Naive thymus-derived CD4-positive, alpha-beta T cell (primary cell): ENCODE data around the gene CAMK2A. TPM values are rescaled to one million over a fixed set of nuclear protein-coding genes. Genes with fewer than 3 reads are reported as not detected.

Experiments used
- ATAC-seq: fragments of 150-1000 bp; cut with Tn5 transposase; 2 replicates; pipeline ENCODE4 v1.10.0; 2021; ENCODE audit warnings: mild to moderate bottlenecking, moderate library complexity
- CTCF ChIA-PET: fragments of 350-600 bp; sonication (Branson Sonifier 250); formaldehyde crosslinking; loops from one replicate; lab custom pipeline; 2021; ENCODE audit warnings: antibody characterized with exemption; lab: Charles Lee
- POLR2A ChIA-PET: fragments of 350-600 bp; sonication (Branson Sonifier 250); formaldehyde crosslinking; loops from one replicate; lab custom pipeline; 2021; ENCODE audit warnings: antibody characterized with exemption, inconsistent platforms; lab: Charles Lee
- DNase-seq, 9 donors: peaks; one replicate each; pipeline versions ENCODE4 v3.0.0 to v3.0.0-alpha.2; 2020 to 2022; ENCODE audit warnings: mixed read lengths in 1 of 9
- H3K27ac ChIP-seq: one replicate; pipeline ENCODE4 v1.7.0; 2013; ENCODE audit warnings: mild to moderate bottlenecking, low read depth, low read length, moderate library complexity
- H3K27me3 ChIP-seq, 2 donors: one replicate each; pipeline ENCODE4 v1.7.0; 2013; ENCODE audit warnings: low read length in 2 of 2, mild to moderate bottlenecking in 2 of 2, moderate library complexity in 2 of 2; ENCODE audit not compliant: control insufficient read depth in 2 of 2, insufficient read depth in 2 of 2
- H3K36me3 ChIP-seq, 3 experiments: 1 replicate in 2 of 3; 2 replicates in 1 of 3; pipeline ENCODE4 v1.7.0; 2013; ENCODE audit warnings: low read length in 3 of 3, mild to moderate bottlenecking in 3 of 3, moderate library complexity in 1 of 3; ENCODE audit not compliant: insufficient read depth in 3 of 3, control insufficient read depth in 2 of 3
- H3K4me1 ChIP-seq, 2 donors: one replicate each; pipeline ENCODE4 v1.7.0; 2013; ENCODE audit warnings: low read length in 2 of 2, mild to moderate bottlenecking in 2 of 2, moderate library complexity in 1 of 2; ENCODE audit not compliant: control insufficient read depth in 2 of 2, insufficient read depth in 2 of 2
- H3K4me3 ChIP-seq: 2 replicates; pipeline ENCODE4 v1.7.0; 2013; ENCODE audit warnings: mild to moderate bottlenecking, low read length
- H3K9me3 ChIP-seq, 3 experiments: 1 replicate in 2 of 3; 2 replicates in 1 of 3; pipeline ENCODE4 v1.7.0; 2013; ENCODE audit warnings: low read length in 3 of 3; ENCODE audit not compliant: control insufficient read depth in 2 of 3
- H3K27ac Mint-ChIP-seq, 9 donors: one replicate each; pipeline ENCODE4 v1.8.0; 2020 to 2022; ENCODE audit warnings: mixed read lengths in 9 of 9, mild to moderate bottlenecking in 8 of 9, moderate library complexity in 5 of 9, inconsistent platforms in 2 of 9
- H3K27me3 Mint-ChIP-seq, 5 donors: one replicate each; pipeline ENCODE4 v1.8.0; 2021 to 2022; ENCODE audit warnings: mixed read lengths in 5 of 5, mild to moderate bottlenecking in 1 of 5
- H3K36me3 Mint-ChIP-seq, 5 donors: one replicate each; pipeline ENCODE4 v1.8.0; 2020 to 2022; ENCODE audit warnings: mixed read lengths in 5 of 5, mild to moderate bottlenecking in 3 of 5, inconsistent platforms in 1 of 5
- H3K4me1 Mint-ChIP-seq, 7 donors: one replicate each; pipeline ENCODE4 v1.8.0; 2020 to 2022; ENCODE audit warnings: mixed read lengths in 7 of 7, mild to moderate bottlenecking in 3 of 7, inconsistent platforms in 1 of 7
- H3K4me3 Mint-ChIP-seq, 10 donors: one replicate each; pipeline ENCODE4 v1.8.0; 2020 to 2022; ENCODE audit warnings: mild to moderate bottlenecking in 10 of 10, mixed read lengths in 10 of 10, moderate library complexity in 6 of 10, inconsistent platforms in 2 of 10
- H3K9me3 Mint-ChIP-seq, 11 donors: one replicate each; pipeline ENCODE4 v1.8.0; 2020 to 2022; ENCODE audit warnings: mixed read lengths in 11 of 11, mild to moderate bottlenecking in 4 of 11, inconsistent platforms in 1 of 11, moderate library complexity in 1 of 11
- intact Hi-C, 2 donors: fragments of 100-400 bp; cut with micrococcal nuclease; formaldehyde crosslinking; loops; one replicate each; pipeline ENCODE4 v1.15.1; 2023
- polyA plus RNA-seq, 2 donors: library from polyadenylated mRNA; unstranded; fragments of 300-500 nt; fragmentation: Illumina TruSeq; gene quantifications; one replicate each; pipeline ENCODE4 v1.2.3, GENCODE V29; 2021
- total RNA-seq, 6 experiments: library from RNA in 5 of 6; stranded (reverse) in 5 of 6; gene quantifications; 1 replicate in 5 of 6; 2 replicates in 1 of 6; pipeline ENCODE4 v1.2.3 and lab custom pipeline; 2021 to 2026

The CAMK2A gene
- total and polyA plus RNA-seq, 7 experiments from 2014 or later = not detected

DNA sequence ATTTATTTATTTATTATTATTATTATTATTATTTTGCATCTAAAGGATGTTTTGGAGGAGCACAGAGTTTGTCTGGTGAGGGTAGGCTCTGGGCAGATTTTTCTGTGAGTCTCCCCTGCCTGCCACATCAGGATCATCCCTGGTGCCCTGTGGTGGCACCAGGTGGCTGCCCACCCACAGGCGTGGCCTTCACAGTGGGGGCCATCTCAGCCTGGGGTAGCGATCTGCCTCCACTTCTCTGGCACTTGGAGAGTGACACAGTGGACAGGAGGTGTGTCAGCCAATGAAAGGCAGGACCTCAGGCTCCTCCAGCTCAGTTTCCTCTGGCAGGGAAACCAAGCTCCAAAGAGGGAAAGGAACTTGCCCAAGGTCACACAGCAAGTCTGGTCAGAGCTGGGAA is 69.7 kb downstream of the CAMK2A start:
- no peak overlapping the region for H3K4me3 ChIP-seq
- intact Hi-C loops = loop anchor here in 1 of 2 donors (2.0 to 5.0 kb wide), 3 partner anchors 132 to 583 kb away; partner anchors contain the start of genes HMGXB3 and TIGD6
- Mint-ChIP-seq H3K36me3 (no peaks in the 10 kb centered on the region), H3K9me3 (peaks cover 0 to 1% (median 0%) of the 10 kb centered on the region in 11 donors), H3K27me3 (peaks cover 0 to 14% (median 2%) of the 10 kb centered on the region in 5 donors), H3K4me3 (no peak overlapping the region), H3K27ac (no peak overlapping the region), H3K4me1 (peaks cover 0 to 5% (median 0%) of the 10 kb centered on the region in 7 donors)
- DNase-seq (no peak), ATAC-seq (no peak)
- H3K9me3 ChIP-seq = no peaks in the 10 kb centered on the region
- H3K27ac ChIP-seq = no peak overlapping the region
- no peaks in the 10 kb centered on the region for H3K36me3 ChIP-seq
- no peaks in the 10 kb centered on the region for H3K4me1 ChIP-seq
- POLR2A ChIA-PET = no interaction called here
- CTCF ChIA-PET = interaction anchor here (1.0 kb wide), 1 partner anchor 156 kb away, joined by 4 read pairs; no protein-coding TSS in a partner anchor
- peaks cover 0 to 2% of the 10 kb centered on the region in 2 donors for H3K27me3 ChIP-seq

DNA sequence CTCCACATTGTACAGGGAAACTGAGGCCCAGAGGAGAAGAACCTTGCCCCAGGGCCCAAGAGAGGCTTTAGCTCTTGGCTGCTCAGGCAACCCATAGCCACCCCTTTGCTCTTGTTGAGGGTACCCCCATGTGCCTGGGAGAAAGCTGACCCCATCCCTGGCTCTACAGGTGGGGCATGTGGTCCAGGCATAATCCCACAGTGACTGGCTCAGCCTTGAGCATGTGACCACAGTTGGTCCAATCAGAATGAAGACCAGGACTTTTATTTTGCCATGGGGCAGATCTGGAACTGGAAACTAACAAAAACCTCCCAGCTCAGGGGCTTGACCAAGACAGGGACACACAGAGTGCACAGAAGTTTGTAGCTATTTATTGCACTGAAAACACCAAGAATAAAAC is 70.4 kb downstream of the CAMK2A start:
- no peaks in the 10 kb centered on the region for H3K36me3 ChIP-seq
- no peak overlapping the region for H3K27ac ChIP-seq
- Mint-ChIP-seq H3K27me3 (peaks cover 0 to 14% (median 2%) of the 10 kb centered on the region in 5 donors), H3K4me3 (no peak overlapping the region), H3K9me3 (peaks cover 0 to 1% (median 0%) of the 10 kb centered on the region in 11 donors), H3K36me3 (no peaks in the 10 kb centered on the region), H3K4me1 (peaks cover 0 to 5% (median 0%) of the 10 kb centered on the region in 7 donors), H3K27ac (no peak overlapping the region)
- DNase-seq (no peak), ATAC-seq (no peak)
- intact Hi-C loops = loop anchor here in 1 of 2 donors (2.0 to 5.0 kb wide), 3 partner anchors 133 to 582 kb away; partner anchors contain the start of genes HMGXB3 and TIGD6
- H3K4me3 ChIP-seq = no peak overlapping the region
- POLR2A ChIA-PET = no interaction called here
- CTCF ChIA-PET = interaction anchor here (0.6 to 1.3 kb wide), 3 partner anchors 29 to 214 kb away, joined by 3 read pairs; no protein-coding TSS in a partner anchor
- H3K4me1 ChIP-seq = no peaks in the 10 kb centered on the region
- H3K9me3 ChIP-seq = no peaks in the 10 kb centered on the region
- peaks cover 0 to 2% of the 10 kb centered on the region in 2 donors for H3K27me3 ChIP-seq

DNA sequence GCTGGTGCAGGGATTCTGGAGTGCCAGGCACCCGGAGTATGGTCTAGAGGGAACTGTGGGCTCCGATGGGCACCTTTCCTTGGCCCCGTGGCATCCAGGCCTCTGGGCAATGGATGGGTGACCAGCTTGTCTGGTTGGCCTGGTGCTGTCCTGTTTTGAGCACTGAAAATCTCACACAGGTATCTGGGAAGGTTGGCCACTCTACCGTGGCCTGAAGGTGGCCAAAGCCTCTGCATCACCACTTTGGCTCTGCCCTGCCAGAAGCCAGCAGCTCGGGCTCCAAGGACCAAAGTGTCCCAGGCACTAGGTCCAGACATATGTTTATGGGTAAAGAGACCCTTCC is 70.9 kb downstream of the CAMK2A start:
- Histone ChIP-seq H3K36me3 (no peaks in the 10 kb centered on the region), H3K27me3 (peaks cover 0 to 2% of the 10 kb centered on the region in 2 donors), H3K27ac (no peak overlapping the region), H3K4me3 (no peak overlapping the region), H3K9me3 (no peaks in the 10 kb centered on the region), H3K4me1 (no peaks in the 10 kb centered on the region)
- ChIA-PET CTCF (interaction anchor here (0.6 to 1.3 kb wide), 4 partner anchors 29 to 268 kb away, joined by 3 read pairs; no protein-coding TSS in a partner anchor), POLR2A (no interaction called here)
- peaks cover 0 to 14% (median 2%) of the 10 kb centered on the region in 5 donors for H3K27me3 Mint-ChIP-seq
- DNase-seq (no peak), ATAC-seq (no peak)
- H3K4me3 Mint-ChIP-seq = no peak overlapping the region
- peaks cover 0 to 1% (median 0%) of the 10 kb centered on the region in 11 donors for H3K9me3 Mint-ChIP-seq
- H3K36me3 Mint-ChIP-seq = no peaks in the 10 kb centered on the region
- no peak overlapping the region for H3K27ac Mint-ChIP-seq
- intact Hi-C loops = loop anchor here (1.0 to 5.0 kb wide), 9 partner anchors 57 to 582 kb away; partner anchors contain the start of genes HMGXB3 (in 1 of the 2) and TIGD6 (in 1 of the 2)
- peaks cover 0 to 5% (median 0%) of the 10 kb centered on the region in 7 donors for H3K4me1 Mint-ChIP-seq

DNA sequence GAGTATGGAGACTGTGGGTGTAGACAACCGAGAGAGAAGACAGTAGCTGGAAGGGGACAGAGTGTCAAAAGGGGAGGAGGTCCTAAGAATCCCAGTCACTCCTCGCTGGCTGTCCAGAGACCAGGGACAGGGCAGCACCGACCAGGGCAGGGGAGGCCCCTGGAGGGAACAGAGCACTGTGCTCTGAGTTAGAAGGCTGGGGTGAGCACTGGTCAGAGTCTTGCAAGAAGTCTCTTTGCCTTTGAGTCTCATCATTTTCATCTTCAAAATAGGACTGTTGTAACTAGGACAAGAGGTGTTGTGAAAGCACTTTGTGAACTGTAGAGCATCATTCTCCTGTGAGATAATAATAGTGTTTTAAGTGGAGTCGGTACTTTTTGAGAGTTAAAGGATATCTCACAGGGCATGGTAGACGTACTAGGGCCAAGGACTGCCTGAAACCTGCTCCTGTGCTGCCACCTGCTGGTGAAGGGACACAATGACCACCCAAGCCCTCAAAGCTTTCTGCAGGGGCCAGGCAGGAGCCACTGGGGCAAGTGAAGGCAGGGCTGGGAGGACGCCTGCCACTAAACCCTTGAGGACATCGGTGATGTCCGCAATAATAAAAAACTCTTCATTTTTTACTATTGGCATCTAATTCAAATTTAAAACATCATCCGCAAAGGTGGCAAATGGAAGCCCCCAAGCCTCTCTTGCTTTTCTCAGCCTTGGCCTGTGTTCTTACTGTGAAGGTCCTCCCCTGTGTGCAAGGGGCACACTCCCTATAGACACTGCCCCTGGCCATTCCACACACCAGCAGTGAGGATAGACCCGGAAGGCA is 71.5 kb downstream of the CAMK2A start:
- peaks cover 0 to 2% of the 10 kb centered on the region in 2 donors for H3K27me3 ChIP-seq
- H3K4me1 Mint-ChIP-seq = peaks cover 0 to 5% (median 0%) of the 10 kb centered on the region in 7 donors
- intact Hi-C loops = loop anchor here (1.0 to 5.0 kb wide), 9 partner anchors 57 to 582 kb away; partner anchors contain the start of genes HMGXB3 (in 1 of the 2) and TIGD6 (in 1 of the 2)
- ChIA-PET CTCF (interaction anchor here (0.9 to 1.3 kb wide), 3 partner anchors 88 to 268 kb away, joined by 3 read pairs; no protein-coding TSS in a partner anchor), POLR2A (no interaction called here)
- H3K27ac Mint-ChIP-seq = no peak overlapping the region
- H3K27ac ChIP-seq = no peak overlapping the region
- H3K4me3 Mint-ChIP-seq = no peak overlapping the region
- peaks cover 0 to 14% (median 2%) of the 10 kb centered on the region in 5 donors for H3K27me3 Mint-ChIP-seq
- DNase-seq = peak; percentile 51 to 81 (median 70)
- H3K36me3 Mint-ChIP-seq = no peaks in the 10 kb centered on the region
- no peak overlapping the region for H3K4me3 ChIP-seq
- no peaks in the 10 kb centered on the region for H3K9me3 ChIP-seq
- no peaks in the 10 kb centered on the region for H3K36me3 ChIP-seq
- H3K9me3 Mint-ChIP-seq = peaks cover 0 to 1% (median 0%) of the 10 kb centered on the region in 11 donors
- H3K4me1 ChIP-seq = no peaks in the 10 kb centered on the region
- peak; percentile 90 for ATAC-seq

DNA sequence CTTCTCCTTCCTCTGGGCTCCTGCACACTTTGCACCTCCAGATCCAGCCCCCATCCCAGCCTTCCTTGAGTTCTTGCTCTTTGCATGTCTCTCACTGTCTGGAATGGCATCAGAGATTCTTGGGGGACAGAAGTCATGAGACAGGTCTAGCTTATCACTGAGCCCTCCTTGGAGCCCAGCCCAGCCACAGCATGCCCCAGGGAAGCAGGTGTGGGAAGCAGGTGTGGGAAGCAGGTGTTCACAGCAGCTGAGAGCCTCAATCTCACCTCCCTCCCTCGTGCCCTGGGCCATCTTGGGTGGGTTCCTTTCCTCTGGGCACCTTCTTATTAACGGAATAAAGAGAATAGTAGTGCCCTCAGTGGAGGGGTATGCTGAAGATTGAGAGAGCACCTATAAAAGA is 72.5 kb downstream of the CAMK2A start:
- ATAC-seq (no peak), DNase-seq (no peak)
- intact Hi-C loops = loop anchor here in 1 of 2 donors (5.0 kb wide), 2 partner anchors 135 to 215 kb away; partner anchors contain the start of genes HMGXB3 and TIGD6
- ChIA-PET POLR2A (no interaction called here), CTCF (no interaction called here)
- Mint-ChIP-seq H3K27ac (no peak overlapping the region), H3K4me3 (no peak overlapping the region), H3K9me3 (peaks cover 0 to 3% (median 0%) of the 10 kb centered on the region in 11 donors), H3K27me3 (peaks cover 0 to 14% (median 2%) of the 10 kb centered on the region in 5 donors), H3K4me1 (peaks cover 0 to 6% (median 0%) of the 10 kb centered on the region in 7 donors), H3K36me3 (no peaks in the 10 kb centered on the region)
- no peaks in the 10 kb centered on the region for H3K36me3 ChIP-seq
- no peak overlapping the region for H3K27ac ChIP-seq
- peaks cover 0 to 2% of the 10 kb centered on the region in 2 donors for H3K27me3 ChIP-seq
- no peaks in the 10 kb centered on the region for H3K4me1 ChIP-seq
- H3K9me3 ChIP-seq = no peaks in the 10 kb centered on the region
- no peak overlapping the region for H3K4me3 ChIP-seq
